Forelimb muscle (tissue), 1 donor: ENCODE data around the gene KRT81. TPM values are rescaled to one million over a fixed set of nuclear protein-coding genes. Genes with fewer than 3 reads are reported as not detected.

Experiments used
- DNase-seq: peaks from one replicate; pipeline ENCODE4 v3.0.0-alpha.2; 2013; ENCODE audit warnings: low read depth
- polyA plus RNA-seq: library from polyadenylated mRNA; unstranded; fragments of 120-200 nt; gene quantifications from one replicate; pipeline ENCODE4 v1.2.1, GENCODE V29; 2013; ENCODE audit not compliant: insufficient read length

Gene KRT81
- polyA plus RNA-seq = not detected

DNA sequence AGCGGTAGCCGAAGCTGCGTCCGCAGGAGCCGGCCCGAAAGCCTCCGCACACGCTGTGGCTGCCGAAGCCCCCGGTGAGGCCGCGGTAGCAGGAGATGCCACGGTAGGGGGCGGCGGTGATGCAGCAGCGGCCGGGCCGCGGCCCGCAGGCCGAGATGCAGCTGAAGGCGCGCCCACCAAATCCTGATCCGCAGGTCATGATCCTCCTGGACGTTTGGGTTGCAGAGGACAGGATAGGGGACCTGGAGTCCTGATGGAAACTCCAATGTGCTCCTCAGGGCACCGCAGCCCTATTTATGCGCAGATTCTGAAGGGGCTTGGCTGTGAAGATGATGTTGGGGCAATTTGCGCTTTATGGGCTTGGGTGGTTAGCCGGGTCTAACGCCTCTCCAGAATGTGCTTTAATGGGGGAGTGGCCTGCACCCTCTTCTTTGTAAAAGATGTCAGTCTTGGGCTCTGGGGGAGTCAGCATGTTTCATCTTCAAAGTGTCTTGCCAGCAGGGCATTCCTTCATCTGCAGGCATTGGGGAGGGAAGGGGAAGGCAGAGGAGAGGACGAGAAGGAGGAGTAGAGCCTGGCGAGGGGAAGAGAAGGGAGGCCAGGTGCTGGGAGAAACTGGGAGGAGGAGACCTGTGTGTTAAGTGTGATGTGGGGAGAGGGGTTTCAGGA is at the start of gene KRT81:
Gene KRT81 (minus strand): TSS at position 268 of the 669 bp plus-strand sequence. CDS start 69 bp downstream, at position 199.
- DNase-seq = no peak

DNA sequence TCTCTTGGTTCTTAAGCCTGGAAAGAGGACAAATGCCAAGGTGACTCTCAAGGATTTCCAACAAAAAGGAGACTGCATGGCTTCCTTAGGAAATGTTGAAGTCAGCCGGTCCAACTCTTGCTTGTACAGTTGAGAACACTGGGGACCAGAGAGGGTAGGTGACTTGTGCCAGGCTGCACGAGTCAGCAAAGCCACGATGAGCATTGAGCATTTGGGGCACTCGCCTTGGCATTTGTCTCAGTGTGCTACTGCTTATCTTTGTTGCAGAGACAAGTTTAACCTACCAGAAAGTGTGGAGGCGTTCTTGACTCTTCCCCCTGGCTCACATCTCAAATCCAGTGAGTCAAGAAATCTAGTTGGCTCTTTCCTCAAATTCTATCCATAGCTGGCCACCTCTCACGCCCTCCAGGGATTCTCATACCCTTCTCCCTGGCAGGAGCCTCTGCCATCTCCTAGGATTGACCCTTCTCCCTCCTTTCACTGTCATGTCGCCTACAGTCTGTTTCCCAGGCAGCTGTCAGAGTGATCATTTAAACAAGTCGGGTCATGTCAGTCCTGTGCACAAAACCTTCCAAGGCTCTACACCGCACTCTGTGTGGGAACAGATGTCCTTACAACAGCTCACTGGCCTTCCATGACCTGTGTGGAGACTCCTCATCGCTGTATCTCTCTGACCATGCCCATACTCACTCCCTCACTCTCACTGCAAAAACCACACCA is 47.1 kb upstream of the KRT81 start:
- no peak for DNase-seq

DNA sequence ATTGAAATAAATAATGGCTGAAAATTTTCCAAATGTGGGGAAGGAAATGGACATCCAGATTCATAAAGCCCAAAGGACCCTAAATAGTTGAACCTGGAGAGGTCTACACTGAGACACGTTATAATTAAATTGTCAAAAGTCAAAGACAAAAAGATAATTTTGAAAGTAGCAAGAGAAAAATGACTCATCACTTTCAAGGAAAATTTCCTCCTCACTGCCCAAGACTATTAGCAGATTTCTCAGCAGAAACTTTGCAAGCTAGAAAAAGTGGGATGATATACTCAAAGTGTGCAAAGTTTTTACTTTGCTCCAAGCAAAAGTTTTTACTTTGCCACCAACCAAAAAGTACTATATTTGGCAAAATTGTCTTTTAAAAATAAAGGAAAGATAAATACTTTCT is 45.7 kb upstream of the KRT81 start:
- no peak for DNase-seq

DNA sequence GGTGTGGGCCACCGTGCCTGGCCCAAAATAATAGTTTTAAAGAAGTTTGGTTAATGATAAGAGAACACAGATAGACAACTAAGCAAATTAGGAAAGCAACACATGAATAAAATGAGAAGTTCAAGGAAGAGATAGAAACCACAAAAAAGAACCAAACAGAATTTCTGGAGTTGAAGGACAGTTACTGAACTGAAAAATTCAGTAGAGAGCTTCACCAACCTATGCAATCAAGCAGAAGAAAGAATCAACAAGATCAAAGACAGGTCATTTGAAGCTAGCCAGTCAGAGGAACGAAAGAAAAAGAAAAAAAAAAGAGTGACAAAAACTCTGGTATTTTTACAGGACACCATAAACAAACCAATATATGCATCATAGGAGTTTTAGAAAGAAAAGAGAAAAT is 45.3 kb upstream of the KRT81 start:
- no peak for DNase-seq

DNA sequence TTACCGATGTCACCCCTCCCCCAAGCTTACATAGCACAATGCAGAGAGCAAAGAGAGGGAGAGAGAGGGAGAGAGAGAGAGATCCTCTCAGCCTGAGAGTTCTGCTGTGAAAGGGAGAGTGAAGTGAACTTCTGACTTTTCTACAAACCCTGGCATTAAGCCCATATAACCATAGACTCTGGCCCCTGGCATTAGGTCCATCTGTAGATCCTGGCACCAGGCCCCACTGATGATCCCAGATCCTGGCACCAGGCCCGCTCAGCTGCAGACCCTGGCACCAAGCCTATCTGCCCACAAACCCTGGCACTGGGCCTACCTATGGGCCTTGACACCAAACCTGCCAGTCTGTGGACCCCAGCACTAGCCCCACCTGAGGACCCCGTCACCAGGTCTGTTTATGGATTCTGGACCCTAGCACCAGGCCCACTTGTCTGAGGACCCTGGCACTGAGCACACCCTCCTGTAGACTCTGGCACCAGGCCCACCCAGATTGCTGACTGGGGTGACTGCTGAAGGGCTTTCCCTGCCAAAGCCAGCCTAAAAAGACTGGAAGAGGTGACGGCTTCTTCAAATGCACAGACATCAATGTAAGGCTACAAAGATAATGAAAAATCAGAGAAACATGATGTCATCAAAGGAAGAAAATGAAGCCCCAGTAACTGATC is 44.4 kb upstream of the KRT81 start:
- DNase-seq = no peak

DNA sequence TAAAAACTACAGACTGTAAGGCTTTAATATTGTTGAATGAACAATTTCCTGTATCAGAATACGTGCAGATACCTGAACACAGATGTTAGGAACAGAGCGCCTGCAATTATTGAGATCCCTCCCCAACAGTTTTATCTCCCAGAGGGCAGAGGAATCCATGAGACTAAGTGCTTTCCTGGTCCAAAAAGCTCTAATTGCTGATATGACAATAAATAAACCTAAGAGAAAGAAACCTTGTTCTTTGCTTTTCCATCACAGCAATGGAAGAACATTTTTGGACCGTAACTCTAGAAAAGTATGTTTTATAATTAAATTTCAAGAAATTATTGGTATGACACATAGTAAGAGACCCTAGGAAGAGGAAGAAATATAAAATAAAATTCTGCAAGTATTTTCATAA is 42.9 kb upstream of the KRT81 start:
- no peak for DNase-seq

DNA sequence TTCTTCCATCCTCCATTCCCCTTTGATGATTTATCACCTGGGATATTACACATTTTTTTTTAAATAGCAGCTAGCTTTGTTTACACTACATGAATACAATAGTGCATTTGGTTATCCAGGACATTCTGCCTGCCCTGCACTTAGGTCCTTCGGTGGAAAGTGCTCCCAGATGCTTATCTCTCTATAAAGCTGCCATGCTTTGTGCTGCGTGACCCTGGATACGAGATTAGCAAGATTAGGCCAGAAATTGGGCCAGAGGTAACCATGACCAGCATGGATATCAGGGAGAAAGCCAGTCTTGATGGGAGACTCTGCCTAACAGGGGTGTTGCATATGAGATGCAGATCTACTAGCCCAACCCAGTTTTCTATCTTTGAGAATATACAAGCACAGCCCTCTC is 42.0 kb upstream of the KRT81 start:
- DNase-seq = no peak

DNA sequence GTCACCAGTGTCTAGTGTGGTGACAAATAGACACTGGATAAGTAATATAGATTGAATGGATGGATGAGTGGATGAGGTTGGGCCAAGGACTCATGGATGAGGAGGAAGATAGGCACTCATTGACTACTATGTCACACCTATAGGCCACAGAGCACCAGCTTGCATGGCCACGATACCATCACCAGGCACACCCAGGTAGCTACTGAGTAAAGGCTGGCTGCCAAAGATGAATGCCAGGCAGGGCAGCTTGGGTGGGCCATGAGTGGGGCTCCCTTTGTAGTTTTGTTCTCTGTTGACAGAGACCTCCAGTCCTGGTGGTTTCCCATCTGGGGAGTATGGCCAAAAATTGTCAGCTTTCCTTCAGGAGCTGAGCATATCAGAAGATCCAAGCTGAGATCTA is 41.0 kb upstream of the KRT81 start:
- DNase-seq = no peak

DNA sequence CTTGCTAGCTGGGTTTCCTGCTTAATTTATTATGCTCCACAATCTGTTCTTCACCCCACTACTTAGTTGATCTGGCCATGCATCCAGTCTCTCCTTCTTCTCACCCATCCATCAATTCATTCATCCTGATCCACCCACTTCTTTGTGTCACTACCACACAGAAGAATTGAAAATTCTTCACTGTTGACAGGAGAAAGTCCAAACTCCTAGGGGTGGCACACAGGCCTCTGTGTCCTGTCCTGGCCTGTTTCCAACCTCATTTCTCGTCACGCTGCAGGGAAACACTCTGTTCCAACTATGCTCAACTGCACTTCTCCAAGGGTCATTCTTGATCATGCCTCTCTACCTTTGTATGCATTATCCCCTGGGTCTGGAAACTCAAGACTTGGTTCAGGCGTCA is 40.5 kb upstream of the KRT81 start:
- DNase-seq = no peak

DNA sequence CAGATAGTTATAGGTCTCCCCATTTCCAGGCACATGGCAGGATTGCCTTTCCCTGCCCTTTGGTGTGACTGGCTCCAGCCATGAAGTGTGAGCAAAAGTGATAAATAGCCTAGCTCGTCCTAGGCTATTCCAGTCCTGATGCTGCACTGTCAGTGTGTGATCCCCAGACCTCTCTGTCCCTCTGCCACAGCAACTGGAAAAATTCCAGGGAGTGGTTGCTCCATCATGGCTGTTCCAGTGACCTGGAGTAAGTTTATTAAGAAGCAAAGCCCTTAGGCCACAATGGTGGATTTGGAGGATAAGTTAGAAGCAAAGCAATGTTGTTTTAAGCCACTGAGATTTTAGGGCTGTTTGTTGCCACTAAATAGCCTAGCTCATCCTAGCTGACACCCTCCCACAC is 39.7 kb upstream of the KRT81 start:
- no peak for DNase-seq

DNA sequence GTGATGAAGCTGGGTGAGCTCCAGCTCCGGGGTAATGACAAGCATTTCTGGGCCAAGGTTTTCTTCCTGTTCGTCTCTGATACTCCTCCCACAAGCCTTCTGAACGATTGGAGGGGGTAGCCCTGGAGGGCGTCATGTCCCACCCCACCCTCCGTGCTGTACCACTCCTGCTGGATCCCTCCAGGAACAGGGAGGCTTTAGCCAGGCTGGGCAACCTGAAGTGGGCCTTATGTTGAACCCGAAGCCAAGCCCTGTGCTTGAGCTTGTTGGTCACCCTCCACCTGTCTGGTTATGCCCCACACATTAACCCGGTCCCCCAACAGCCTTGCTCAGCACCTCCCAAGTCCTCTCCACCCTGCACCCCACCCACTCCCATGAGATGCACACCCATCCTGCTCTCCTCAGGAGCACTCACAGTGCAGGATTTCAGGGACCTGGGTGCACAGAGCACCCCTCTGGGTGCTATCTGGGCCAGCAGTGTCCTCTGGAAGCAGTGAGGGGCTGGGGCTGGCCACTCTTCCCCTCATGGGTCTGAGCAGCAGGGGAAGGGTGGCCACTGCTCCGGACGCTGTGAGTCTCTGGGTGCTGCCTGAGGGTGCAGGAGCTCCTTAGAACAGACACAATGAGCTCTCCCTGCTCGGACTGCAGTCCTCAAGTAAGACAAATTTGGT is 36.6 kb upstream of the KRT81 start:
- no peak for DNase-seq

DNA sequence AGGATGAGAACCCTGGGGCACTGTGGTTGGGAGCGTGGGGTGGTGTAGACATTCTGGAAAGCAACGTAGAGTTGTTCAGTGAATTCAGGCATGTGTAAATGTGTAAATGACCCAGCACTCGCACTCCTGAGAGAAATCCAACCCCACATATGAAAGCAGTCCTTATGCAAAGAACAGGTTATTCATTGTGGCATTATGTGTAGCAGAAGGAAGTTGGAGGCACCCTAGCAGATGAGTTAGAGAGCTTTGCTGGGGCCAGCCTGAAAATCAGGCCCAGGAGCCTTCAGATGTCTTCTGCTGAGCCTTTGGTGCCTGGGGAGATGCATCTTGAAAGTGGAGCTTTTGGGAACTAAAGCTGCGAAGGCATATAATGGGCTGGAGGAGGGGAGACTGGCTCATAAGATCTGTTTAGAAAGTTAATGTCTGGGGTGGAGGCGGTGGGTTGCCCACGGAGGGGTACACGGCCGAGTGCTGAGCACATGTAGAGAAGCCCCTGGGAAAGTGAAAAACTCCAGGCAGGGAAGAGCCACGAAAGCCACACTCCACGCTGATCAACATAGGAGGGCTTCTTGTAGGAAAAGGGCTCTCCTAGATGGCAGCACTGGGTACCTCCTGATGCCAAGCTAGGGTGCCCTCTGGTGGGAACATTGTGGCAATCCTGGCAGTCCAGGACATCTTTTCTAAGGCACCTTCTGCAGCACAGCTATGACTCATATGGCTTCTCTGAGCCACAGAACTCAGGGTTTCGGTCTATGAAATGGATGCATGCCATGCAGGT is 35.9 kb upstream of the KRT81 start:
- DNase-seq = peak; percentile 11

DNA sequence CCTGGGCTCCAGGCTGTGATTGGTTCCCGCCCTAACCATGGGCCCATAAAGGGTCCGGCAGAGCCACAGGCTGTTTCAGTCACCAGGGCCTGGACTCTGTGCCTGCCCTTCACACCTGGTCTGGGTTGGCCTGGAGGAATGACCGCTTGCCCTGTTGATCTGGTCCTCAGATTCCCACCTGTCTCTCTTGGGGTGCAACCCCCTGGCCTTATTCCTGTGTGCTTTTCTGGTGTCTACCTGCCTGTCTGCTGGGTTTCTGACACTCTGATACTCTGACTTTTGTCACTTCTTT is 32.8 kb upstream of the KRT81 start:
- no peak for DNase-seq

DNA sequence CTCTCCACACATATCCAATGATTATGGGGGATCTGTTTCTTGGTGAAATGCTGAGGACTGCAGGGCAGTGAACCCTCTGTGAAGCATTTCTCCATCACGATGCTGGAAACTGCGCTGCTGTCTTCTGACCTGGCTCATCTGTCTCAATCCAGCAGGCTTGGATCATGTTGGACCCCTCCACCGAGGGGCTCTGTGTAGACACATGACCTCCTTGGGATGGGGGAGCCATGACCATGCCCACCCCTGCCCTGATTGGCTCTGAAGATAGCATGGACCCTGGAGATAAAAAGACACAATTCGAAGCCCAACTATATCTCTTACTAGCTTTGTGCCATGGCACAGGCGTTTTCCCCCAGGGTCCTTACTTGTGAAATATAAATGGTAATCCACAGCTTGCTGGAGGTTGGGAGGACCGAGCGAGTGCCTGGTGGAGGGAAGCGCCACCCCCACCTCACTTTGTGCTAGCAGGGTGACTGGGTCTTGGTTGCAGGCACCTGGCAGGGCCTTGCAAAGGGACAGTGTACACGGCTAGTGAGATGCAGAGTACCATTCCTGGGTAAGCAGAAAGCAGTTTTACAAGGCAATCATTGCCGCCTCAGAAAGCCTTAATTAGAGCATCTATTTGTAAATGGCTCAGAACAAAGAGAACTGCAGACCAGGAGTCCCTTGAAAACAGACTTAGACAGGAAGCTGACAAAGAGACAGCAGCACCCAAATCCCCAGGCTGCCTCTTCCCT is 32.2 kb upstream of the KRT81 start:
- no peak for DNase-seq

DNA sequence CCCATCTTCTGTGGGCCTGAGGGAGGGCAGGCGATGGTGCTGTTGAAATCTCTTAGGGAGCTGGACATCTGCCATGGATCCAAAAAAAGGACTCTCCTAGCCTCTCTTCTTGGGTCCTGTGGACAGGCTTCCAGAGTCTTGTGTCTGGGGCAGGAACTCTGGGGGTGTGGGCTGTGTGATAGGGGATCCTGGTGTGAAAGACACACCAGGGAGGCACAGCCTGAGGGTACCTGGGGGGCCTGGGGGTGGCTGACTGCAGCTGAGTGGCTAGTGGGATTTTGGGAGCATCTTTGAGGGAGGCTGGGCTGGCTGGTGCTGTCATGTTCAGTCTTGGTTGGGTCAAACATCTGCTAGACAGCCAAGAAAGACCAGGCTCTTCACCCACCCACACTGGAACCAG is 31.7 kb upstream of the KRT81 start:
- DNase-seq = no peak

DNA sequence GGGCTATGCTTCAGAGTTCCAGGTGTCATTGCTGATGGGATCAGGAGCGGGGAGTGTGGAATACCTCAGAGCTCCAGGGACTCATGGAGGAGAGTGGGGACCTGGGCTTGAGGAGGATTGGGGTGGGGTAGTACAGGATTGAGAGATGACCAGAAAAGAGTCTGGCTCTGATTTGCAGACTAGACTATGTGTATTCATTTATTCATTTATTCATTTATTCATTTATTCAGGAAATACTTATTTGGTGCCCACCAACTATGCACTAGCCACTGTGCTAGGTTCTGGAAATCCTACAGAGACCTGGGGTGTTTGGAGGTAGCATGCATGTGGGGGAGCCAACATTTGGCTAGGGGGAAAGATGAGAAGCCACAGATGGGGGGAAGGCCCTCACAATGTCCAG is 30.7 kb upstream of the KRT81 start:
- DNase-seq = no peak

DNA sequence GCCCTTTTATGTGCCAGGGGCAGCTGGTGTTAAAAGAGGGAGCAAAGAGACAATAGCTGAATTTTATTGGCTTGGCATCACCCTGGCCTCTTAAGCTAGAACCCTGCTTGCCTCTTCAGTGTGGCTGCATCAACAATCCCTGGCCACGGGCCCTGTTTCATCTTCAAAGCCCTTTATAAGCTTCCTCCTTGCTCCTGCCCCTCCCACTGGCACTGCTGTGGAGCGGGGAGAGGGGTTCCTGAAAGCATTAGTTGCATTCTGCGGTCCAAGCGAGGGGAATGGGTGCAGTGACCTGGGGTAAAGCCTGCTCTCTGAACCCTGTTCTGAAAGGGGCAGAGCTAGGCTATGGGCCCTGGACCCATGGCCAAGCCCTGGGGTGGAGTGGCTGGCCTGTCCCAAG is 30.1 kb upstream of the KRT81 start:
- no peak for DNase-seq

DNA sequence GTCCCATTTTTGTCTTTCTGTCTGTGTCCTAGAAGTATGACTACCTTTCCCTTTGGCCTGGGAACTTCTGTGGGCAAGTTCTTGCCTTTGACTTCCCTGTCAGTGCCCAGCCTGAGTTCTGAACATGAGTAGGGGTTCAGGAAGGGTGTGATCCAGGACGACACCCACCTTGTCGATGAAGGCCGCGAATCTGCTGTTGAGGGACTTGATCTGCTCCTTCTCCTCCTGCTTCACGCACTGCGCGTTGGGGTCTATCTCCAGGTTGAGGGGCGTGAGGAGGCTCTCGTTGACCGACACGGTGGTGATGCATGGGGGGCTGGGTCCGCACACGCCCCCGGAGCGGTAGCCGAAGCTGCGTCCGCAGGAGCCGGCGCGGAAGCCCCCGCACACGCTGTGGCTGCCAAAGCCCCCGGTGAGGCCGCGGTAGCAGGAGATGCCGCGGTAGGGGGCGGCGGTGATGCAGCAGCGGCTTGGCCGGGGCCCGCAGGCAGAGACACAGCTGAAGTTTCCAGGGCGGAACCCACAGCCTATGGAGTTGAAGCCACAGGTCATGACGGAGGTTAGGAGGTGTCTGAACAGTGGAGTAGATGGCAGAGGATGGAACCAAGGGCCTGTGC is 29.6 kb upstream of the KRT81 start, which contains the start of gene KRT83:
Gene KRT83 (minus strand): TSS at position 615 of the 617 bp plus-strand sequence. CDS start 63 bp downstream, at position 552.
- no peak for DNase-seq

DNA sequence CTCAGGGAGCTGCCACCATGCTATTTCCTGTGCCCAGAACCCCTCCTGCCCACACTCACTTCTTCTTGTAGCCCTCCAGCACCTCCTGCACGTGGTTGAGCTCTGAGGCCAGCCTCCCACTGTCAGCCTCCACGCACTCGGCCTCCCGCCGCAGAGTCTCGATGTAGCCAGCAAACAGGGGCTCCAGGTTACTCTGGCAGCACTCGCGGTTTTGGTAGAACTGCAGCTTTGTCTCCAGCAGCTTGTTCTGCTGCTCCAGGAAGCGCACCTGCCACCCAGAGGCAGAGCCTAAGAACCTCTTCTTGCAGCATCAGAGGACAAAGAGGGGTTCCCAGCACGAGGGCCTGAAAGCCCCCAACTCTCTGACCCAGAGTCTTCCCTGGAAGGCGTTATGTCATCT is 27.8 kb upstream of the KRT81 start:
- no peak for DNase-seq

DNA sequence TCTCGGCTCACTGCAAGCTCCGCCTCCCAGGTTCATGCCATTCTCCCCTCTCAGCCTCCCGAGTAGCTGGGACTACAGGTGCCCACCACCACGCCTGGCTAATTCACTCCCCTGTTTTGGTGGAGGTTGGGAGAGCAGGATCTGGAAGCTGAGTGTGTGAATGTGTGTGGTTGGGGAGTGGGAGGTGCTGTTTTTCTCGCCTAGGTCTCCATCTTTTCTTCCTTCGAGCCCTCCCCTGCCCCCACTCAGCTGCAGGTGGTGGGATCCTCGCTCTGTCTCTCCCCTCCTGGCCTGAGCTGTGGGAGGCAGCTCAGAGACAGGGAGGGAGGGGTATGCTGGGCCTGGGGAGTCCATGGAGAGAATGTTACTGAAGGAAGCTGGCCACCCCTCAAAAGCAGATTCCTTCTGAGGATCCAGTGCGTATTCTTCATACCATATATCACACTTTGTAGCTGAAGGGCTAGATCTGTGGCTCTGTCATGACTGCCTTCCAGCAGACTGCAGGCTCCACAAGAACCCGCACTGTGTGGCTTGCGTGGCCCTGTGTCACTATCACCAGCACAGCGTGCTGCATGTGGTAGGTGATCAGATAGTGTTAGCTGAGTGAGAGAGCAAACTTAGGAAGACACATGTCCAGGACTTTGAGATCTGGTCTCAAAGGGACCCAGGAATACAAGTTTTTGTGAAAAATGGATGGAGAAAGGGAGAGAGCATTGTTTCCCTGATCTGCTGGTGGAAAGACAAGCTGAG is 27.1 kb upstream of the KRT81 start:
- DNase-seq = no peak
